Embryonic facial prominence (tissue), 1 donor: ENCODE results near the gene CDC14B.

ENCODE experiments used
- DNase-seq: peaks from one replicate; pipeline ENCODE4 v3.0.0-alpha.2; 2016; ENCODE audit errors: extremely low spot score

Gene CDC14B

GRCh38 chr9:96485280-96485679 lies 134.4 kb downstream of the CDC14B start:
- DNase-seq: no peak

- no peak for DNase-seq
Observed at GRCh38 chr9:96484521-96484931, 135.1 kb downstream of the CDC14B start.

GRCh38 chr9:96483733-96484390 lies 135.8 kb downstream of the CDC14B start:
- DNase-seq: no peak

GRCh38 chr9:96483197-96483596 lies 136.4 kb downstream of the CDC14B start:
- DNase-seq: no peak

- no peak for DNase-seq
Observed at GRCh38 chr9:96482476-96482875, 137.2 kb downstream of the CDC14B start.

GRCh38 chr9:96480736-96481135 lies 138.9 kb downstream of the CDC14B start:
- no peak for DNase-seq

GRCh38 chr9:96478829-96479371 lies 140.7 kb downstream of the CDC14B start:
- no peak for DNase-seq

- DNase-seq: no peak
Observed at GRCh38 chr9:96476591-96476990, 143.1 kb downstream of the CDC14B start.

GRCh38 chr9:96476013-96476412 lies 143.6 kb downstream of the CDC14B start:
- DNase-seq: no peak

GRCh38 chr9:96467784-96468183 lies 151.9 kb downstream of the CDC14B start:
- DNase-seq: no peak

GRCh38 chr9:96464426-96464825 lies 155.2 kb downstream of the CDC14B start:
- DNase-seq: no peak

GRCh38 chr9:96462541-96462940 lies 157.1 kb downstream of the CDC14B start:
- no peak for DNase-seq

- no peak for DNase-seq
Observed at GRCh38 chr9:96461336-96461735, 158.3 kb downstream of the CDC14B start.

GRCh38 chr9:96460882-96461281 lies 158.8 kb downstream of the CDC14B start:
- no peak for DNase-seq

GRCh38 chr9:96460470-96460869 lies 159.2 kb downstream of the CDC14B start:
- DNase-seq: no peak

- no peak for DNase-seq
Observed at GRCh38 chr9:96459268-96460007, 160.2 kb downstream of the CDC14B start.

GRCh38 chr9:96458226-96458625 lies 161.4 kb downstream of the CDC14B start:
- DNase-seq: no peak

- no peak for DNase-seq
Observed at GRCh38 chr9:96457266-96457665, 162.4 kb downstream of the CDC14B start.

- no peak for DNase-seq
Observed at GRCh38 chr9:96453625-96454024, 166.0 kb downstream of the CDC14B start.

- no peak for DNase-seq
Observed at GRCh38 chr9:96450613-96451528, 168.8 kb downstream of the CDC14B start.
